Epithelial cell of proximal tubule (primary cell): Measurements from ENCODE around the gene RBL1. TPM values are rescaled to one million over a fixed set of nuclear protein-coding genes. Genes with fewer than 3 reads are reported as not detected.

Source experiments
- DNase-seq: peaks from one replicate; pipeline ENCODE4 v3.0.0-alpha.2; 2011; ENCODE audit warnings: low read depth
- H3K4me3 ChIP-seq: 2 replicates; pipeline ENCODE4 v1.5.1; 2011; ENCODE audit warnings: low read depth, mild to moderate bottlenecking, low read length
- total RNA-seq: library from RNA; depleted of rRNA; stranded (reverse); fragments of >200 nt; gene quantifications from 2 replicates; pipeline ENCODE4 v1.2.3, GENCODE V29; 2015
- TF ChIP-seq, protein P1 (sequence below): conservative IDR thresholded peaks from 2 replicates; pipeline ENCODE4 v1.5.1; 2012; ENCODE audit warnings: low read depth, mild to moderate bottlenecking, low read length

Gene RBL1
- total RNA-seq, 1 donor from 2014 or later: 9.7 TPM

DNA sequence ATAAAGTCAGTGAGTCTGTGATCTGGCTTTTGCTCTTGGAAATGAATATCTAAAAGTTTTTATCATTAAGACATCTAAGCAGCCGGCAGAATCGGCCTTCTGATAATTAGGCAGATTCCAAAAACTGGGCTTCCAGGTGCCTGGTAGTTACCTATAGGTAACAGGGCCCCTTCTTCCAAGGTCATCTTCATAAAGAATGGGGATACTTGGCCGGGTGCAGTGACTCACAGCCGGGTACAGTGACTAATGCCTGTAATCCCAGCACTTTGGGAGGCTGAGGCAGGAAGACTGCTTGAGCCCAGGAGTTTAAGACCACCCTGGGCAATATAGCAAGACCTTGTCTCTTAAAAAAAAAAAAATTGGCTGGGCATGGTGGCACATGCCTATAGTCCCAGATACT is 12.9 kb upstream of the RBL1 start:
- no peak overlapping the region for H3K4me3 ChIP-seq
- TF ChIP-seq, protein P1, sequence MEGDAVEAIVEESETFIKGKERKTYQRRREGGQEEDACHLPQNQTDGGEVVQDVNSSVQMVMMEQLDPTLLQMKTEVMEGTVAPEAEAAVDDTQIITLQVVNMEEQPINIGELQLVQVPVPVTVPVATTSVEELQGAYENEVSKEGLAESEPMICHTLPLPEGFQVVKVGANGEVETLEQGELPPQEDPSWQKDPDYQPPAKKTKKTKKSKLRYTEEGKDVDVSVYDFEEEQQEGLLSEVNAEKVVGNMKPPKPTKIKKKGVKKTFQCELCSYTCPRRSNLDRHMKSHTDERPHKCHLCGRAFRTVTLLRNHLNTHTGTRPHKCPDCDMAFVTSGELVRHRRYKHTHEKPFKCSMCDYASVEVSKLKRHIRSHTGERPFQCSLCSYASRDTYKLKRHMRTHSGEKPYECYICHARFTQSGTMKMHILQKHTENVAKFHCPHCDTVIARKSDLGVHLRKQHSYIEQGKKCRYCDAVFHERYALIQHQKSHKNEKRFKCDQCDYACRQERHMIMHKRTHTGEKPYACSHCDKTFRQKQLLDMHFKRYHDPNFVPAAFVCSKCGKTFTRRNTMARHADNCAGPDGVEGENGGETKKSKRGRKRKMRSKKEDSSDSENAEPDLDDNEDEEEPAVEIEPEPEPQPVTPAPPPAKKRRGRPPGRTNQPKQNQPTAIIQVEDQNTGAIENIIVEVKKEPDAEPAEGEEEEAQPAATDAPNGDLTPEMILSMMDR: no peak
- no peak for DNase-seq

DNA sequence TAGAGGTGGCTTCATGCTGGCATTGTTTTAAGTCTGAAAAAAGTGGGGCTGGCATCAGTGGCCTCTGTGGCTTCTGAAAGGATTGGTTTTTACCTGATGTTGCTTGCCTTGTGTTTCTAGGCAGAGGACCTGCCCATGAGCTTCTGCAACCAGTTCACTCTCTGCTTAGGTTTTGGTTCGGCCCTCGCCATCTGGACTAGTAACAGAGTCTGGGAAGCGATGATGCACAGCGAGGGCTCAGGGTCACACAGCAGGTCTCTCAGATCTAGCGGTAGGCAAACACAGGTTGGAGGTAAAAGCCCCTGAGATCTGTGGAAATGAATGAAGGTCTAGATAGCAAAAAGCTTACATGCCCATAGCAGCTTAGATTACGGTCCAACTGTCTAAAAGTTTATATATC is 6.8 kb upstream of the RBL1 start:
- TF ChIP-seq, protein P1: no peak
- no peak overlapping the region for H3K4me3 ChIP-seq
- DNase-seq: no peak

DNA sequence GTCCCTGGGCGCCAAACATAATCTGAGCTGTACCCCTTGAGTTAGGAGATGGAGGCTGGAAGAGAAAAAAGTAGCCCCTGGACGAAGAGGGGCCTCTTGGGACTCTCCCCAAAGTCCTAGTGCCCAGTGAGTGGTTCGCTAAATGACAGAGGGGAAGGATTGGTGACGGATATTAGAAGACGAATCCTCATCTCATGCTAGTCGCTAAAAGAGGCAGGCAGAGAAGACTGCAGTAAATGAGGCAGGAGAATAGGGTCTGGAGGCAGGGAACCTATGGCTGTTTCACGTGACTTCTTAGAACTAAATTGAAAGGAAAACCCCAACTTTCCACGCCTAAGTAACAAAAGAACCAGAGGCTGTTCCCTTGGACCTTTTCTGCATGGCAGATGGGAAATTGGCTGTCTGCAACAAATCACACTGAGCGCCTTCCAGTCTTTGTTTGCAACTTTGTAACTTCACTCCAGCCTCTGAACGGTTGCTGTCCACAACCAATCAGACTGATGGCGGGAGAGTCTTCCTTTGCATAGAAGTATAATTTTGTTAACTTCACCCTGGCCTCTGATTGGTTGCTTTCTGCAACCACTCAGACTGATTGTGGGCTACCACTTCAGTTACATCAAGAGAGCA is 731 bp upstream of the RBL1 start:
- peak overlapping the region; percentile 69 for H3K4me3 ChIP-seq
- DNase-seq: no peak
- TF ChIP-seq, protein P1: no peak

DNA sequence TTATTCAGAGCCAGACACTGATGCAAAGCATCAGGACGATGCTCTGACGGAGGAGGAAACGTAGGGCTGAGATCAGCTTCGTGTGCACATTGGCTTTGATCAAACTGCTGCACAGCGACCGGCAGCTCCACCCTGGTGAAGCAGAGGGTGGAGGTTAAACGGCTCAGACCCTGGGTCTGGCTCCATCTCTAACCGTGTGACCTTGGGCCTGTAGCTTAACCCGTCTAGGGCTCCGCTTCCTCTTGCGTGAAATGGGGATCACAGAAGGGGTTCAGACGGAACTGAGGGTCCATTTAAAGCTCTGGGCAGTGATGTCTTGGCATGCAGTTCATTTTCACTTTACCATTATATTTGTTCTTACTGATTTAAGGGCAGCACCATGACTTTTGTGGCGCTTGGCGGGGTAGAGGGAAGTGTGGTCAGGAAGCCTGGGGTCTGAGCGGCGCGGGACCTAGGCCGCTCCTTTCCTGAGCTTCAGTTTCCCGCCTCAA is 644 bp downstream of the RBL1 start:
- peak overlapping the region; percentile 69 for H3K4me3 ChIP-seq
- DNase-seq: no peak
- TF ChIP-seq, protein P1: no peak

DNA sequence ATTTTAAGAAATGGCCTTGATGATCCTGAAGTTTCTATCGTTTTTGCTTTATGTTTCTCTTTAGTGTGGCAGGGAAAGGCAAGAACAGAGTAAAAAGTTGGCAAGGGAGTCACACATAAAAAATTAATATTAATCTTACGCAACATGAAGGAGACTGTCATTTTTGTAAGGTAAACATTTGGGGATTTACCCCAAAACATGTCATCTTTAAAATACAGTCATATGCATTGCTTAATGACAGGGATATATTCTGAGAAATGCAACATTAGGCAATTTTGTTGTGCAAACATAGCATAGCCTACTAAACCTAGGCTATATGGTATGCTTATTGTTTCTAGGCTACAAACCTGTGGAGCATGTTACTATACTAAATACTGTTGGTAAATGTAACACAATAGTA is 5.4 kb downstream of the RBL1 start:
- H3K4me3 ChIP-seq: no peak overlapping the region
- no peak for DNase-seq
- TF ChIP-seq, protein P1: no peak

DNA sequence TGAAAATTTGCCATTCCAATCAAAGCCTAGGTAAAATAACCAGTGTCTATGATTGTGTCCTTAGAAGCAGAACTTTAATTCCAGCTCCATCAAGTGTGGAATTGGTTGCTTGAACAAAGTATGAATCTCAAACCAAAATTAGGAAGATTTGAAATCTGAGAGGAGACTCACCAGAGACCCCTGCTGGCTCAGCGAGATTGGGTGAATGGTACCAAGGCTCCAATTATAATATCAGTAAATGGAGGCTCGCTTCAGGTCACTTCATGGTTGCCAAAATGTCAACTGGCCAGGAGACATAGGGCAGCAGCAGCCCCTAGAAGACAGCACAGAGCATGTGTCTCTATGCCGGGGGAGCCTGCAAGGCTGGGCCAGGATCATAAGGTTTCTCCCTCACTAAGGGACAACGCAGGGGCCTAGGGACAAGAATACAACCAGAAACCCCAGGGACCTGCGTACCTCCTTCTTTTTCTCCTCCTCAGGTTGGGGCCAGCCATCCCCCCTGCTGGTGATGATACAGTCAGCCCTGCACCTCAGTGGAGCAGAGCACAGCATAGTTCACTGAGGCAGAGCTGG is 14.0 kb downstream of the RBL1 start:
- no peak overlapping the region for H3K4me3 ChIP-seq
- TF ChIP-seq, protein P1: peak; percentile 58
- DNase-seq: no peak

DNA sequence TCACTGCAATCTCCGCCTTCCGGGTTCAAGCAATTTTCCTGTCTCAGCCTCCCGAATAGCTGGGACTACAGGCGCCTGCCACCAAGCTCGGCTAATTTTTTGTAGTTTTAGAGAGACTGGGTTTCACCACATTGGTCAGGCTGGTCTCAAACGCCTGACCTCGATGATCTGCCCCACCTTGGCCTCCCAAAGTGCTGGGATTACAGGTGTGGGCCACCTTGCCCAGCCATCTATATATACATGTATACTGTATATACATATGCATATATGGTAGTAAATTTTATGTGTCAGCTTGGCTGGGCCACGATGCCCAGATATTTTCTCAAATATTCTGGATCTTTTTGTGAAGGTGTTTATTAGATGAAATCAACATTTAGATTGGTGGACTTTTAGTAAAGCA is 18.8 kb downstream of the RBL1 start:
- TF ChIP-seq, protein P1: no peak
- DNase-seq: no peak
- H3K4me3 ChIP-seq: no peak overlapping the region
